CD4-positive, alpha-beta T cell treated with Interleukin-12 subunit alpha and Interleukin-12 subunit beta, for 1 hour (primary cell): Measurements from ENCODE around the gene IDH1.
"Not testable (repeated sequence)": the region's sequence is repeated elsewhere in the genome, so short reads cannot be mapped to it uniquely, and the experiment has no call there.

Experiments used
- DNase-seq: peaks from one replicate; pipeline ENCODE4 v3.0.0-alpha.2; 2020

Gene IDH1

DNA sequence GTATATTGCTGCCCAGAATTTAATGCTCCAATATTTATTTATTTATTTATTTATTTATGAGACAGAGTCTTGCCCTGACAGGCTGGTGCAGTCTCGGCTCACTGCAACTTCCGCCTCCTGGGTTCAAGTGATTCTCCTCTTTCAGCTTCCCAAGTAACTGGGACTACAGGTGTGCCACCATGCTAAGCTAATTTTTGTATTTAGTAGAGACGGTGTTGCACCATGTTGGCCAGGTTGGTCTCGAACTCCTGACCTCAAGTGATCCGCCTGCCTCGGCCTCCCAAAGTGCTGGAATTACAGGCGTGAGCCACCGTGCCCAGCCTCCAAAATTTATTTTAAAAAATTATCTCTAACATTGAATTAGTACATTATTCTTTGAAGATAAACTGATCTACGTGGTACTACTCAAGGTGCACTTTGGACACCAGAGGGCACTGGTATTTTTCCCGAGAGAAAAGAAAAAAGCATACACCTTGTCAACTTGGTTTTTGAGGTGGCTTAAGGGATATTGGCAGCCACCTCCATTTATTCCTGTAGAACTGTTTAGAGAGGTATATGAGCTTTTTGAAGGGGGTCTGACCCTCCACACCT, 1.4 kb upstream of the IDH1 start:
- DNase-seq, result no peak

GRCh38 chr2:208255557-208256106, 761 bp upstream of the IDH1 start:
- no peak for DNase-seq

GRCh38 chr2:208254118-208254870, 577 bp downstream of the IDH1 start:
- peak; percentile 83 for DNase-seq

DNA sequence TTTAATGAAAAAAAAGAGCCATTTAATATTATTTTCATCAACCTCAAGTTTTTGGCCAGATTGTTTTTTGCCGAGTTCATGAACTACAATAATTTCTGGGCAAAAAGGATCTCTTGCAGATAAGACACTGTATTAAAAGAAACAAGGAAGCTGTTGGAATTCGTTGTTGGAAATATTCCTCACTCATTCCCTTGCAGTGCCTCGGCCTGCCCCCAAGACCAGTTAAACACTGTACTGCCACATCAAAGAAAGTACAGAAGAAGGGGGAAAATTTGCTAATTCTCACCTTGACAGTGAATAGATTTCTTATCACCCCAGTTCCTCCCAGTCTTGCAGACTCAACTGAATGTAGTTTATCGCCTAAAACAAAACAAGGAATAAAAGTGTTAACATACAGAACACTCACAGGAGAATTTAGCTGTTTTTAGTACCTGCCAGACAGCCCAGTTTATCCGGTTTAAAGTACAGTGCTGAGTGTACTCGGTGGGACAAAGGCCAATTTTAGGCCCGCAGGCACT, 1.2 kb downstream of the IDH1 start:
- no peak for DNase-seq

GRCh38 chr2:208252716-208253492, 2.0 kb downstream of the IDH1 start:
- DNase-seq, result no peak

- DNase-seq, result no peak
Observed at GRCh38 chr2:208251098-208251497, 3.8 kb downstream of the IDH1 start.

GRCh38 chr2:208250388-208250787, 4.5 kb downstream of the IDH1 start:
- no peak for DNase-seq

DNA sequence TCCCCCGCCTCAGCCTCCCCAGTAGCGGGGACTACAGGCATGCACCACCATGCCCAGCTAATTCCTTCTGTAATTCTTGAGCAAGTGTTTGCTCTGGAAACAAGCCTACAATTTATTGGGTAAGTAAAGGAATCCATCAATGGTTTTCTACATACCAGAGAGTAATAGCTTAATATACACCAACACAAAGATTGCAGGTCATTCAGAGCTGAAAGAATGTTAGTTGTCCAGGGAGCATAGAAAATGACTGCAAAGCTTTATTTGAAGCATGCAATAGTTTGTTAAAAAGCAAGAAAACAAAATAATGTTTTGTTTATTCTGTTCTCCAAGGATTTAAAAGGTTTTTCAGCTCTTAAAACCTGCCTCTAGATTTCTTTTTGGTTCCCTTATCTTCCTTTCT, 5.6 kb downstream of the IDH1 start:
- no peak for DNase-seq

- DNase-seq, result no peak
Observed at GRCh38 chr2:208248601-208249000, 6.3 kb downstream of the IDH1 start.

GRCh38 chr2:208245746-208246145, 9.1 kb downstream of the IDH1 start:
- no peak for DNase-seq

DNA sequence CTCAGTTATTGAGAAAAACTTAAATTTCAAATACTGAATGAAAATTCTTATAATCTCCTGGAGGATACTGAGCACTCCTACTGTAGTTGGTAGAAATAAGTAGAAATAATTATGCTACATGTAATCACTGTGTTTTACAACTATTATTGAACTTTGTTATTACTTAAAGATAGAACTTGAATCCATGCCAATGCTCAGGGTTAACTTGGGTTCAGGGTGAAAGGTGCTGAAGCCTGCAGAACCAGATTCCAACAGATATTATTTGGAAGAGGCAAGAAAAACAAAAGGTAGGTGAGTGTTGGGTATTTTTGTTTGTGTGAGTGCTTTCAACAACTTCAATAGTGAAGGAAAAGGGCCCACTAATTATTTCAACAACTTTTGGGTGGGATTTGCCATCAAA, 10.4 kb downstream of the IDH1 start:
- DNase-seq, result no peak

DNA sequence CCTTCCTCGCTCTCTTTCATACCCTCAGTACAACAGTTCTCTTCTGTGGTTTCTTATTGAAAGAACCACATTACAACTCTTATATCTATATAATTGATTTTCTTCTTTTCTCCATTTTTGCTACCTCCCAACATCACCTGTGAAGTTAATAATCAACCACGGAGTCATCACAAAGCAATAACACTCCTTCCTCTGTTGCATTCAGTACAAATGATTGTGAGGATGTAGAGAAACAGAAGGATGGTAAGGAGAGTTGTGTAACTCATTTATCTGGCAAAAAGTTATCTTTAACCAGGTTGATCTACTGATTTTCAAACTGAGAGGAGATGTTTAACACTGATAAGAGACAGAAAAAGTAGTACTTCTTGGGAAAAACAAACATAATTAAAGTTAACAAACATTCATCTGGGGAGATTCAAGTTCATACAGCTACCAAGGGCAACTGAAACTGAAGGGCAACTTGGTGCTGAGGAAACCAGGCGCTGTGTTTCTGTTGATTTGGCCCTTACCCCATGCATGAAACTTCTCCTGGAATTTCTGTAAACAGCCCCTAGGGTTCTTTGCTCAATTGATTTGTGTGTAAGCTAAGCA, 14.2 kb downstream of the IDH1 start:
- no peak for DNase-seq

DNA sequence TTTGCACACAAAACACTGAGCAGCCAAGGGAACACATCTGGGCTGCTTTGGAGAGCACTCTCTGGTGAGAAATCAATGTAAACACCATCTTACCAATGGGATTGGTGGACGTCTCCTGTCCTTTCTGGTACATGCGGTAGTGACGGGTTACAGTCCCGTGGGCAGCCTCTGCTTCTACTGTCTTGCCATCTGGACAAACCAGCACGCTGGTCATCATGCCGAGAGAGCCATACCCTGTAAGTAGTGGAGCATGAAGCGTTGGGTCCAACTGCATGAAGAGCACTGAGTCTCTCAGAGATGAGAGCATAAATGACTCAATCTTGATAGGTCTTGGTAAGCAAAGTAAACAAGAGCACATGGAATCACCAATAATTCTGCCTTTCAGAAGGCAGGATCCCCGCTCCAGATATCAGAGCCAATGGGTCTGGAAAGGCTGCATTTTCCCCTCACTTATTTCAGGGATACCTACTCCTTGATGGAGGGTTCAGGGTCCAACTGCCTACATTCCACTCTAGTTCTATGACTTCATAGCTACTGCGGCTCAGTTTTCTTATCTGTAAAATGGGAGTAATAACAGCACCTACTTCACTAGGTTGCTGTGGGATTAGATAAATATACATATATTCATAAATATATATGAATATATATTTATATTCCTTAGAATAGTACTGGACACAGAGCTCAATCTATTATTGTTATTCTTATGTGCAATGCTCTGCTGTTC, 14.9 kb downstream of the IDH1 start:
- DNase-seq, result no peak

DNA sequence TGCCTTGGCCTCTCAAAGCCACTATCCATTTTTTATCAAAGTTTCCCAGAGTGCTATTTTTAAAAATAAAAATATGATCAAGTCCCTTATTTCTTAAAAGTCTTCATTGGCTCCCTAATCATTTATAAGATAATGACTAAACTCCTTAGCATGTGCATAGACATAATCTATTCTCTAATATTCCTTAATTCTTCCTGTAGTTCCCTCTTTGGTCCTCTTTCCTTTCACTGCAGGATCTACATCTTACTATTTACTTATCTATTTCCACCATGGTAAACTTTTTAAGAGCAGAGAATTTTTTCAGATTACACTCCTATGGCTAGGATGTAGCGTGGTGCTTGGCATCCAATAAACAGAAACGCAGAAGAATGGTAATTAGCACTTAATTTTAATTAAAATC, 19.0 kb downstream of the IDH1 start:
- no peak for DNase-seq

- no peak for DNase-seq
Observed at GRCh38 chr2:208234786-208235185, 20.1 kb downstream of the IDH1 start.

- DNase-seq, result no peak
Observed at GRCh38 chr2:208228476-208228875, 26.4 kb downstream of the IDH1 start.

DNA sequence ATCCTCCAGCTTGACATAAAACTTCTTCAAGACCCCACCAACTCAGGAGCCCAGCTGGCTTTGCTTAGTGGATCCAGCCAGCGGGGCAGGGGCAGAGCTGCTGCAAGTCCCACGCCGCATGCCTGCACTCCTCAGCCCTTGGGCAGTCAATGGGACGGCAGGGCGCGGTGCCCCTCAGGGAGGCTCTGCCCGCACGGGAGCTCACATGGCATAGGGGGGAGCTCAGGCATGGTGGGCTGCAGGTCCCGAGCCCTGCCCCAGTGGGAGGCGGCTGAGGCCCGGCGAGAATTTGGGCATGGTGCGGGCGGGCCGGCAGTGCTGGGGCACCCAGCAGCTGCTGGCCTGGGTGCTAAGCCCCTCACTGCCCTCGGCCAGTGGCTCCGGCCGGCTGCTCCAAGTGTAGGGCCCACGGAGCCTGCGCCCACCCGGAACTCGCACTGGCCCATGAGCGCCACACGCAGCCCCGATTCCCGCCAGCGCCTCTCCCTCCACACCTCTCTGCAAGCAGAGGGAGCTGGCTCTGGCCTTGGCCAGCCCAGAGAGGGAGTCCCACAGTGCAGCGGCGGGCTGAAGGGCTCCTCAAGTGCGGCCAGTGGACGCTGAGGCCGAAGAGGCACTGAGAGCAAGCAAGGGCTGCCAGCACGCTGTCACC, 27.2 kb downstream of the IDH1 start:
- DNase-seq, result no peak

- no peak for DNase-seq
Observed at GRCh38 chr2:208224802-208225201, 30.1 kb downstream of the IDH1 start.

- no peak for DNase-seq
Observed at GRCh38 chr2:208222351-208222750, 32.5 kb downstream of the IDH1 start.

DNA sequence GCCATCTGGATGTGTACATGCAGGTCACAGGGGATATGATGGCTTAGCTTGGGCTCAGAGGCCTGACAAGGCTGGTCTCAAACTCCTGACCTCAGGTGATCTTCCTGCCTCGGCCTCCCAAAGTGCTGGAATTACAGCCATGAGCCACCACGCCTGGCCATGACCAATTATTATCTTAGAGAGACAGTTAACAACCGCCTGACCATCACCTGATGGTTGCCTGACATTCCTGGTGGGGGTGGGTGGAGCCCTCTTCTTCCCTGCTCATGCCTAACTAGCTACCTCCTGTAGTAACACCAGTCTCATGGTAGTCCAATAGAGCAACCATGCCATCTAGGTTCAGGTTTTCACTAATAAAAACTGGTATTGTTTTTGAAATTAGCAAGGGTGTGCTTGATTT, 33.0 kb downstream of the IDH1 start:
- DNase-seq, result not testable (repeated sequence)

DNA sequence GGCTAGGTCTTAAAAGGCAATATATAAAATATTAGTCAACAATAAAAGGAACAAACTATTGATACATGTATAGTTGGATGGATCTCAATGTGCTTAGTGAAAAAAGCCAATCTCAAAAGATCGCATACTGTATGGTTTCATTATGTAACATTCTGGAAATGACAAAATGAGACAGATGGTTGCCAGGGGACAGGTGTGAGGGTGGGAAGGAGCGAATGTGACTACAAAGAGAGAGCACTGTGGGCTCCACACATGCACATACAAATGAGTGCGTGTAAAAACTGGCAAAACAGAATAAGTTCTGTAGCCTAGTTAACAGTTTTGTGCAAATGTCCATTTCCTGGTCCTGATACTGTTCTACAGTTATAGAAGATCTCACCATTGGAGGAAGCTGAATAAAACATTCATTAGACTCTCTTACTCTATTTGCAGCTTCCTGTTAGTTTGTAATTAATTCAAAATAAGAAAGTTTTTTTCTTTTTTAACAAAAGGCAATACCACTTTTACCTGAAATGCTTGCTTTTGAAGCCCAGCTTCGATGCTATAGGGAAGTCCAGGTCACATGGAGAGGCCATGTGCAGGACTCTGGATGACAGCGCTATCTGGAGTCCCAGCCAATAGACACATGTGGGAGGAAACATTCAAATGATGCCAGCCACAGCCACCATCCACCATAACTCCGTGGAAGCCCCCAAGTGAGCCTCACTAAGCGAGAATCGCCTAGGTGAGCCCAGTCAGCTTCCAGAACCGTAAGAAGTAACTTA, 44.0 kb downstream of the IDH1 start:
- no peak for DNase-seq
